ENCODE data around the gene CEP57L1.
"Not testable (repeated sequence)": the region's sequence is repeated elsewhere in the genome, so short reads cannot be mapped to it uniquely, and the experiment has no call there.

GRCh38 chr6:109109663-109110062 is 14.4 kb downstream of the CEP57L1 start:
- TF ChIP-seq, protein P1, sequence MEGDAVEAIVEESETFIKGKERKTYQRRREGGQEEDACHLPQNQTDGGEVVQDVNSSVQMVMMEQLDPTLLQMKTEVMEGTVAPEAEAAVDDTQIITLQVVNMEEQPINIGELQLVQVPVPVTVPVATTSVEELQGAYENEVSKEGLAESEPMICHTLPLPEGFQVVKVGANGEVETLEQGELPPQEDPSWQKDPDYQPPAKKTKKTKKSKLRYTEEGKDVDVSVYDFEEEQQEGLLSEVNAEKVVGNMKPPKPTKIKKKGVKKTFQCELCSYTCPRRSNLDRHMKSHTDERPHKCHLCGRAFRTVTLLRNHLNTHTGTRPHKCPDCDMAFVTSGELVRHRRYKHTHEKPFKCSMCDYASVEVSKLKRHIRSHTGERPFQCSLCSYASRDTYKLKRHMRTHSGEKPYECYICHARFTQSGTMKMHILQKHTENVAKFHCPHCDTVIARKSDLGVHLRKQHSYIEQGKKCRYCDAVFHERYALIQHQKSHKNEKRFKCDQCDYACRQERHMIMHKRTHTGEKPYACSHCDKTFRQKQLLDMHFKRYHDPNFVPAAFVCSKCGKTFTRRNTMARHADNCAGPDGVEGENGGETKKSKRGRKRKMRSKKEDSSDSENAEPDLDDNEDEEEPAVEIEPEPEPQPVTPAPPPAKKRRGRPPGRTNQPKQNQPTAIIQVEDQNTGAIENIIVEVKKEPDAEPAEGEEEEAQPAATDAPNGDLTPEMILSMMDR (IDR thresholded peaks at IDR 0.05; ENCODE audit: low read depth, low read length, missing input control) = not testable (repeated sequence)
- TF ChIP-seq TAF1 (conservative IDR thresholded peaks at IDR 0.05); FOXA2 (IDR thresholded peaks at IDR 0.05); GABPA (IDR thresholded peaks at IDR 0.05 in 1 of 2, conservative IDR thresholded peaks at IDR 0.05 in 1 of 2); MAX (IDR thresholded peaks at IDR 0.05); RAD21 (IDR thresholded peaks at IDR 0.05); SP1 (IDR thresholded peaks at IDR 0.05); JUND (IDR thresholded peaks at IDR 0.05); YY1 (IDR thresholded peaks at IDR 0.05); NR2F2 (IDR thresholded peaks at IDR 0.05); HNF4A (conservative IDR thresholded peaks at IDR 0.05); EGR1 (IDR thresholded peaks at IDR 0.05; ENCODE audit: low read depth in 2 of 2): not testable (repeated sequence)
- TF ChIP-seq, protein P2, sequence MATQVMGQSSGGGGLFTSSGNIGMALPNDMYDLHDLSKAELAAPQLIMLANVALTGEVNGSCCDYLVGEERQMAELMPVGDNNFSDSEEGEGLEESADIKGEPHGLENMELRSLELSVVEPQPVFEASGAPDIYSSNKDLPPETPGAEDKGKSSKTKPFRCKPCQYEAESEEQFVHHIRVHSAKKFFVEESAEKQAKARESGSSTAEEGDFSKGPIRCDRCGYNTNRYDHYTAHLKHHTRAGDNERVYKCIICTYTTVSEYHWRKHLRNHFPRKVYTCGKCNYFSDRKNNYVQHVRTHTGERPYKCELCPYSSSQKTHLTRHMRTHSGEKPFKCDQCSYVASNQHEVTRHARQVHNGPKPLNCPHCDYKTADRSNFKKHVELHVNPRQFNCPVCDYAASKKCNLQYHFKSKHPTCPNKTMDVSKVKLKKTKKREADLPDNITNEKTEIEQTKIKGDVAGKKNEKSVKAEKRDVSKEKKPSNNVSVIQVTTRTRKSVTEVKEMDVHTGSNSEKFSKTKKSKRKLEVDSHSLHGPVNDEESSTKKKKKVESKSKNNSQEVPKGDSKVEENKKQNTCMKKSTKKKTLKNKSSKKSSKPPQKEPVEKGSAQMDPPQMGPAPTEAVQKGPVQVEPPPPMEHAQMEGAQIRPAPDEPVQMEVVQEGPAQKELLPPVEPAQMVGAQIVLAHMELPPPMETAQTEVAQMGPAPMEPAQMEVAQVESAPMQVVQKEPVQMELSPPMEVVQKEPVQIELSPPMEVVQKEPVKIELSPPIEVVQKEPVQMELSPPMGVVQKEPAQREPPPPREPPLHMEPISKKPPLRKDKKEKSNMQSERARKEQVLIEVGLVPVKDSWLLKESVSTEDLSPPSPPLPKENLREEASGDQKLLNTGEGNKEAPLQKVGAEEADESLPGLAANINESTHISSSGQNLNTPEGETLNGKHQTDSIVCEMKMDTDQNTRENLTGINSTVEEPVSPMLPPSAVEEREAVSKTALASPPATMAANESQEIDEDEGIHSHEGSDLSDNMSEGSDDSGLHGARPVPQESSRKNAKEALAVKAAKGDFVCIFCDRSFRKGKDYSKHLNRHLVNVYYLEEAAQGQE (IDR thresholded peaks at IDR 0.05) = not testable (repeated sequence)
- TF ChIP-seq, protein P3, sequence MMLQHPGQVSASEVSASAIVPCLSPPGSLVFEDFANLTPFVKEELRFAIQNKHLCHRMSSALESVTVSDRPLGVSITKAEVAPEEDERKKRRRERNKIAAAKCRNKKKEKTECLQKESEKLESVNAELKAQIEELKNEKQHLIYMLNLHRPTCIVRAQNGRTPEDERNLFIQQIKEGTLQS (IDR thresholded peaks at IDR 0.05) = not testable (repeated sequence)

Data from liver (tissue), 3 donors.